Activated CD8-positive, alpha-beta memory T cell treated with anti-CD3 and anti-CD28 coated beads for 1 hour (primary cell): Measurements from ENCODE around the gene INPP5A.

Experiments used
- DNase-seq, 2 donors: peaks; one replicate each; pipeline ENCODE4 v3.0.0-alpha.2; 2020; ENCODE audit warnings: low read depth in 1 of 2; ENCODE audit errors: extremely low read depth in 1 of 2

INPP5A gene

DNA sequence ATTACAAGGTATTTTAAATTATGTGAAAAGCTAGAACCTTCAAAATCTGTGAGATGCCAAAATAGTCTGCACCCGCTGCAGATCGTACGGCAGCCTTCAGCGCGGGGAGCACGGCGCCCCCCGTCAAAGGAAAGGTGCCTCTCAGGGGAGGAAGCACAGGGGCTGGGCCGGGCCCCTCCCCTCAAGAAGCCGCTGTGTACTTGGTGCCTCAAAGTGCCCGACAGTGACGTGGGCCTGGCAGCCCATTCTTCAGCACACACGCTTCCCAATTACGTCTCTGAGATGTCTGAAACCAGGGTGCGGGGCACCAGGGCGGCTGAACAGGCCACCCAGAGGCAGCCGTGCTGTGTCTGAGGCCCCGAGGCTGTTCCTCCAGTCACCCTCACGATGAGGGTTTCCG lies 116.1 kb downstream of the INPP5A start:
- no peak for DNase-seq

DNA sequence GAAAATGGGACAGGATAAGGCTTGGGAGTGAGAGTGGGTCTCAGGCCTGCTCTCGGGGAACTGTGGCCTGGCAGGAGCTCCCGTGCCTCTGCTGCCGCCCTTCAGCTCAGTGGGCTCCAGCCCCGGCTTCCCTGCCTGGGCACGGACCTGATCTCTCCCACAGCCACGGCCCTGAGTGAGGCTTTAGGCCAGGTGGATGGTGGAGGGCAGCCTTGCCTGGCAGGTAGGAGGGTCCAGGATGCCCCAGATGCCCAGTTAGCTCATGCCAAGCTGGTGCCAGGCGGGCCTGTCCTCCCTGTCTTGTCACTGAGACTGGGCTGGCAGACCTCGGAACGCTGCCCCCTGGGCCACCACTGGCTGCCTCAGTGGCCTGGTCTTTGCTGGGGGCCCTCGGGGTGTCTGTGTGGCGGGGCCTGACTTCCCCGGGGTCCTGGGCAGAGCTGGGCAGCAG lies 116.6 kb downstream of the INPP5A start:
- DNase-seq, result no peak

DNA sequence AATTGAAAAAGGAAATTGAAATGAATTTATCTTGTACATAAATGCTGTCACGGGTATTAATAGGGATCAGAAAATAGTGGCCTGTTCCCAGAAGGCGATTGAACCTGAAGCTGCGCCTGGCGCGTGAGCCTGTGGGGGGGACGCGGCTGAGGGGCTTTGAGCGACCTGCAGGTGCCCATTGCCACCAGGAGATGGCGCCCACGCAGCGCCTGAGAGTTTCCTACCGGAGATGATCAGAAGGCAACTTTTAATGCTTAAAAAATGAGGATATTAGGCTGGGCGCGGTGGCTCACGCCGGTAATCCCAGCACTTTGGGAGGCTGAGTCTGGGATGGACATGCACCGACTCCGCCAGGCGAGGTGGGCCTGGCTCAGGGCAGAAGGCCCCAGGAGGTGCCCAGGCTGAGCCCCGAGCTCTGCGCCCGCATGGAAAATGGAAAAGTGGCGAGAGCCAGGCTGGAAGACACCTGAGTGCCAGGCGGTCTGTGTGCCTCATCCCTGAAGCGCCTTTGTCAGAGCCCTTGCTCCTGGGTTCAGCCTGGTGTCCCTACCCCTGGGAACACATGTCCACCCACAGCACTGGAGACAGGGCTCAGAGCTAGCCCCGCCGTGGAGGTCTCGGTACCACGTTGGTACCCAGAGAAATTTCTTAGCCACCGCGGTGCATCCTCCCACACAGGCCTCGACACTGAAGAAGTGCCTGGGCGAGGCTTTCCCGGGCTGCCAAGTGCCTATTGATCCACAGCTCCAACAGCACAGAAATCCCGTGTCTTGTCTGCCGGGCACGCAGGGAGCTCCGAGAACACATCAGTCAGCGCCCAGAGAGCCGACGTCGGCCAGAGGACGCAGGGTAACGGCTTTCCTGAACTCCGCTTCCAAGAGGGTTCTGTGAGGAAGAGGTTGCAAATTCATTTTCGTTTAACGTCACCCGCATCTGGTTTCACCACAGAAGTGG lies 117.4 kb downstream of the INPP5A start:
- peak in 1 of 2 donors; percentile 44 for DNase-seq

DNA sequence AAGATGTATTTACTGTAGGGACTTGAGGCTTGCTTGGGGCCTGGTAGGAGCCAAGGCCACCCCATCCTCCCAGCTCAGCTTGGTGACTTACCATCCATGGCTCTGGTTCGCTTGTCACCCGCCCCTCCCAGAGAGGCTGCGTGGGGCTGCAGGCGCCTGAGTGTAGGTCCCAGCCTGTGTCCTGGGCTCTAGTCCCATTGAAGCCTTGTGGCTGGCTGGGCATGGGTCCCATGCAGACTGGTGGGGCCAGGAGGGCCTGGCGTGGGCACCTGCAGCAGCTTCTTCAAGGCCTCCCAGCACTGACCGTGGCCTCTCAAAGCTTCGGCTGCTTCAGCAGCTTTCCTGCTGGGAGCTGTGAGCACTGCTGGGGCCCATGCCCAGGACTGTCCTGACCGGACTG lies 118.1 kb downstream of the INPP5A start:
- no peak for DNase-seq

DNA sequence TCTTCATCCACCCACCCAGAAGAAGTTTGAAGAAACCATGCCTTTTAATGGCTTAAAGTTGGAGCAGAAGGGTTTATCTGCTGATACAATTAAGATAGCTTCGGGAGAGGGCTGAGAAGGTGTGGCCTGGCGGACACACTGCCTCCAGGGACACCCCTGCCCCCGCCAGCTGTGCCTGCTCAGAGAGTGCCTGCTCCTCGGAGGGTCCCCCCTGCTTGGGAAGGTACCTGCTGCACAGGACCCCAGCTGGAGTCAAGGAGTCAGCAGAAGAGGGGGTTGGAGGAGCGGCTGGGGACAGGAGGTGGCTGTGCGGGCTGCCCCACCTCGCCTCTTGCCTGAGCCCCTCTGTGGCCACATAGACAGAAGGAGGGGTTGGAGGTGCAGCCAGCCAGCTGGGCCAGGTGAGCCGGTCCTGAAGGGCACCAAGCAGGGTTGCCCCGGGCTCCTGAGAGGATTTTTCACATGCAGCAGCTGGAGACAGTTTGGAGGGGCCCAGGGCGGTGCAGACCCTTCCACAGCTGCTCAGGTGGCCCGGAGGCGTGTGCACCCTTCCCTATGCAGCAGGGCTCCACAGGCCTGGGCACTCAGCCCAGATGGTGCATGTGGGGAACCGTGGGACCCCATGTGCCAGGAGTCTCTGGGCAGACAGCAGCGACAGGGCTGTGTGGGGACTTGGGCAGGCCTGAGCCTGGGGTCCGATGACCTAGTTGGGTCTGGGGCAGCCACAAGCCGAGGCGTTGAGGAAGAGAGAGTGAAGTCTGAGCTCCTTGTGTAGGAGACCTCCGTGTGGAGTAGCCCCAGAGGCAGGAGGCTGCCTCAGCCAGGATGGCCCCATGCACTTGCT lies 118.9 kb downstream of the INPP5A start:
- no peak for DNase-seq

DNA sequence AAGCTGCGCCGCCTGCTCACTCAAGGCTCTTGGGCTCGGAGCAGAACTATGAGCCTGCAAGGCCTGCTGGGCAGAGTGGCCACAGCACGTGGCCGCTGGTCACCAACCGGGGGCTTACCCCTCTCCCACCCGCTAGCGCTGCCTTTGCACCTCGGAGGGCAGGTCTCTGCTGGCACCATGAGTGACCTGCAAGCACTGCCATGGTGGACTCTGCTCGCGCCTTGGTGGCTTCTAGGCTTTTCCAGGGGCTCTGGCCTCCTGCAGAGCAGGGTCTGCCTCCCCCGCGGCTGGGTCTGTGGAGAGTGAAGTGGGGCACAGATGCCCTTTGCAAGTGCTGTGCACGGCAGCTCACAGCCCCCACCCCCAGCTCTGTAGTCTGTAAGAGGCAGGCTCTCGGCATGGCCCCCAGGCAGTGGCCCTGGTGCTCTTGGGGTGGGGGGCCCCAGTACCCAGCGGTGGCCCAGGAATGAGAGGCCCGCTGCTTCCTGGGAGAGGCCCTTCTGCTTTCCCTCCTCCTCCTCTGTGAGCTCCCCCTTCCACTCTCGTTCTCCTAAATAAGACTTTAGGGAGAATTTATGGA lies 119.6 kb downstream of the INPP5A start:
- no peak for DNase-seq

GRCh38 chr10:132657748-132658147 lies 120.2 kb downstream of the INPP5A start:
- DNase-seq, result no peak

DNA sequence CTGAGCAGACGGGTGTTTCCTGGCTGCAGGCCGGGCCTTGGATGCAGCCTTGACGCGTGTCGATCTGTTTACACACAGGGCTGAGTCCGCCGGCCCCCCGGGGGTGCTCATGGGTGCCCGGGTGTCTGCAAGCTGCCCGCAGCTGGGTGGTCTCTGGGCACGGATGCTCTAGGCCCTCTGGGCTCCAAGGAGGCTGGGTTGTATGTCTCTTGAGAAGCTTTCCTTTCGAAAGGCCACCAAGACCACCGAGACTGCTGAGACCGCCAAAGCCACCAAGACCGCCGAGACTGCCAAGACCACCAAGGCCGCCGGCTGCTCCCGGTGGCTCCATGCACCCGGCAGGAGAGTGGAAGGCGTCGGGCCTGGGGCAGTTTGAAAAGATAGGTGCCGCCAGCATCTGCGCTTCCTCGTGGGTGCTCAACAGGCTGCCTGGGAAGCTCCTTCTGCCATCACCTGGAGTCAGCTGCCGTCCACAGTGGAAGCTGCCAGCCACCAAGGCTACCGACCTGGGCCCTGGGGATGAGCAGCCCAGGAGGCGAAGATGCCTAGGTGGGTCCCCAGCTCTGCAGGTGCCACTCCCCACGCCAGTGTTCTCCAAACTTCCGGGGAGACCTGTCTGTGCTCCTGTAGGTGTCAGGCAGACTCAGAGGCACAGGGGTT lies 121.1 kb downstream of the INPP5A start:
- no peak for DNase-seq

GRCh38 chr10:132659206-132660091 lies 121.9 kb downstream of the INPP5A start:
- DNase-seq, result no peak

DNA sequence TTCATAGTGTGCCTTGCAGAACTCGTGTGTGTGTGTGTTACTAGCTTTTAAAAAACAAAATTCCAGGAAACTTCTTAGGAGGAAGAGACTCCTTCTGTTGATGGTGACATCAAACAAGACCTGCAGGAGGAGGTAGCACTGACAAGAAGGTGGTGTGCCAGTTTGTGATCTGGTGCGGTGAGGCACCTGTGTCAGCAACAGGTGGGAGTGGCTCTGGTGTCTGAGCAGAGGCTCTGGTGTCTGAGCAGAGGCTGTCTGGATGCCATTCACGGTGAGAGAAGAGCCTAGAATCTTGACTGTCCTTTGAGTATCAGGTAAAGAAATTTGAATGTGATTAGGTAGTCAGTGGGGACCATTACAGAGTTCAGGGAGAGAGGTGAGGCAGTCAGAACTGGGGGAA lies 122.8 kb downstream of the INPP5A start:
- no peak for DNase-seq

DNA sequence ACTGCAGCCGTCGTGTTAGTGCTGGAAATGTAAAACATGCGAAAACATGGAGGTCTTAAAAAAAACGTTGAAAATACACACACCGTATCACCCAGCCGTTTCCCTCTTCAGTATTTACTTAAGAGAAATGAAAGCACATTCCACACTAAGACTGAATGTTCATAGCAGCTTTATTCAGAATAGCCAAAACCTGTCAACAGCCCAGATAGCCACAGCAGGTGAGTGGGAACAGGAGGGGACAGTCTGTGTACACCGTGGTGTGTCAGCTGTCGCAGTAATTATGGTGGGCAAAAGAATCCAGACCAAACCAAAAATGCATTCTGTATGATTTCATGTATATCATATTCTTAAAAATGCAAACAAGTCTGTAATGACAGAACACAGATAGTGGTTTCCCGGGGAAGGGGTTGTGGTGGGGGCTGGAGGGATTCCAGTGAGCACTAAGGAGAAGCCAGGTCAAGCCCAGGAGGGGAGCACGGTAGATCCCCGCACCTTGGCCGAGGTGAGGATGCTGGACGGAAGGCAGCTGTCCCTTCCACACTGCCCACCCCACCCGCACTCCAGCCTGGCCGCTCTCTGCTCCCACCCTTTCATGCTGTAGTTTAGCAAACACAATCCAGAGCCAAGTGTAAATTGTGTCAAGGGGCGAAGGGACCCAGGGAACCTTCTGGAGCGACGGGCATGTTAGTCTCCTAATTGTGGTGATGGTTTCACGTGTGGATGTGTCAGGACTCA lies 124.8 kb downstream of the INPP5A start:
- DNase-seq, result no peak

DNA sequence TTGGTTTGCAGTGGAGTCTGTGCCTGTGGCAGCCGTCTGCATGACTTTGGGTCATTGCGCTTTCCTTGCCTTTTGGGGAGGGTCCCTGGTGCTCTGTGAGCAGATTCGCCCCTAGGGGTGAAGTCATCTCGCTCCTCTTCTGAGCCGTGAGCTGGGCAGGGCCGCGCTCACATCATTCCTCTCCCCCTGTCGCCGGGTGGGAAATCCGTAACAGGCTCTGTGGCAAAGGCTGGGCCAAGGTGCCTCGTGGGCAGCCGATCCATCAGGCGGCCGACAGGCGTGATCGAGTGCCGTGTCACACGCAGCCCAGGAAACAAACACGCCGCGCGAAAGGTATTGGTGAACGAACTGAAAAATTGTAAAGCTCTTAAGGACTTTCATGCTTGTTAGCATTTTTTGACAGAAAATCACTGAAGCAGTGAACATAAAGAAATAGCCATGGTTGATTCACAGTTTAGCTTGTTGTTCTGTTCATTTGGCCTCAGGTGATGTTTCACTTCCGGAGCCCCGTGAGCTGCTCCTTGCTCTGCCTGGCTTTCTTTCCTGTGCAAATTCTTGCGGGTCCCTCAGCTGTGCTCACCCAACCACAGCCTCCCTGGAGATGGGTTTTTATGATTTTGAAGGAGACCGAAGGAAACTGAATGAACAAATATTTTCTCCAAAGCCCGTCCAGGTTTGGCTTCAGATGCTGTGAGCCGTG lies 126.2 kb downstream of the INPP5A start:
- DNase-seq, result no peak

DNA sequence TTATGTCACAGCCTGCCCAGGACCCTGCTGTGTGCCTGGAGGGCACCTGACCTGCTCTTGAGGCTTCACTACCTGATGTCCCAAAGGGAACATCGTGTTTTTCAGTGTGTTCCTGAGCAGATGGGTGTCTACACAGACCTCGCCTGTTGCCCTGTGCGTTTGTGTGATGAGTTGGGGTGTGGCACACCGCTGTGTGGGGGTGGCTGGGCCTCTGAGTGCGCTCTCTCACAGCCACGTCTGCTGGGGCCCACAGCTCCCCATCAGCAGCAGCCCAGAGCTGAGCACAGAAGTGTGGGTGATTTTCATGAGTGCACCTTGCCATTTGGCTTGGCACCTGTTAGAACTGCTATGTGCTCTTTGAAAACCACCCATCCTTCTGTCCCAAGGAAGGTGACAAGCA lies 126.8 kb downstream of the INPP5A start:
- DNase-seq, result no peak

DNA sequence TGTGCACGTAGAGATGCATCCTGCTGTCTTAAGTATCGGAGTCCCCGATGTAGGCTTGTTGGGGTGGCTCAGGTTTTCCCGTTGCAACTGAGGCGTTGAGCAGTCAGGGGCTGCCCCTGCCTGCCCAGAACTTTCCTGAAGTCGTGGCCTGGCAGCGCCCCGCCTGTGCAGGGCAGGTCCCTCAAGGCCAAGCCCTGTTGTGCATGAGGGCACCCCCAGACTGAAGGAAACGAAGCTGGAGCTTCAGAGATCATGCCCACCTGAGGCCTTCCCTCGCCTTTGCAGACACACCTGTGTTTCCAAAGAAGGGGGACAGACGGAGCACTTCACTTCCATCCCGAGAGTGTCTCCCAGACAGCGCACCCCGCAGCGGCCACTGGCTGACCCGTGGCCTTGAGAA lies 127.3 kb downstream of the INPP5A start:
- no peak for DNase-seq

DNA sequence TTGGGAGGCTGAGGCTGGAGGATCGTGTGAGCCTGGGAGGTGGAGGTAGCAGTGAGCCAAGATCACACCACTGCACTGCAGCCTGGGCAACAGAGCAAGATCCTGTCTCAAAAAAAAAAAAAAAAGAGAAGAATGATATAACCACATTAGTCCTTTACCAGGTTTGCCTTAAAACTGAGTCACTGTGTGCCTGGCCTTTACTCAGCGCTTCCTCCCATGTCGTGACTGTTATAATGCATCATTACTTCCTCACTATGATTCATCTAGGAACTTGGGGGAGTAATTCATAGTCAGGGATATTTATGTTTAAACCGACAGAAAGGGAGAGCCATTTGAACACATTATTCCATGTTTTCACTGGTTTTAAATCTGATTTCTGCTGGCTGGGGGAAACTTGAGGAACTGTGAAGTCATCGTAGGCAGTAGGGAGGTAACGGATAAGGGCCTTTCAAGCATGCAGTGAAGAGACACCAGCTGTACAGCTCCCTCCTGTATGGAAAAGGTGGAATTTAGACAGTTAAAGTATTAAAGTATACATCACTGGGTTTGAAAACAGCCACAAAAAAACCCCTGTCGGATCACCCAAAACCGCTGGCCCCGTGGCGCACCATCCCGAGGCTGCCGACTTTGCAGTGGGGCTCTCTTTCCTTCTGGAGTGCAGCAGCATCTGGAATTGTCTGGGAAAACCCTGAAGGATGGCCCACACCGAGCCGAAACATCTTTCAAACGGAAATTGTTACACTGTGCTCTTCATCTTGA lies 128.5 kb downstream of the INPP5A start:
- no peak for DNase-seq

DNA sequence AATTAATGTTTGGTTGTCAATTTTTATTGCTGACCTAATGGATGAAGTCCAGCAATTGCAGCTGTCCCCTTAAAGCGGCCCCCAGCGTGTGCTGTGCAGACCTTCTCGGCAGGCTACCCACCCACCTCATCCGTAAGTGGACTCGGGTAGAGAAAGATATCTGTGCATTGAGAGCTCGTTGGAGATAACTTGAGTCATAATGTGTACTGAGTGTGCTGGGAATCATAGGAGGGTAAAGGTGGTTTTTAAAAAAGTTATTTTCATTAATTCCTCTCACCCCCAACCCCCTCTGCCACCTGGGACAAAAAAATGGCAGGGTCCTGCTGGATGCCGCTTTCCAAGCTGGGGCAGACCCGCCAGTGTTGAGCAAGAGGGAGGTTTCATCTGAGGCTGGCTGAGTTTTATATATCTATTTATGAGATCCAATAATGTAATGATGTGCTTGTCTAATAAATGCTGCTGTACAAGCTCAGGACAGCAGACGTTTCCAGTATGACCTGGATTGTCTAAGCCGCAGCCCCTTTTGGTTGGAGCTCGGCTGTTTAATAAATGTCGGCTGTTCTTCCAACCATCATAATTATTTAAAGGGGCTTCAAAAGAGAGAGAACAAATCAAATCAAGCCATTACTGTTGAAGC lies 129.2 kb downstream of the INPP5A start:
- DNase-seq, result no peak

GRCh38 chr10:132667342-132668047 lies 129.9 kb downstream of the INPP5A start:
- DNase-seq, result no peak
